Cardiac fibroblast (primary cell): ENCODE data around the gene MTRR.

ENCODE experiments used
- DNase-seq, 2 donors: peaks; one replicate each; pipeline versions ENCODE4 v3.0.0 to v3.0.0-alpha.2; 2010; ENCODE audit warnings: low read depth in 2 of 2
- H3K4me3 ChIP-seq, 2 donors: replicated peaks in 1 of 2; 1 replicate in 1 of 2; 2 replicates in 1 of 2; pipeline ENCODE4 v1.5.1; 2011; ENCODE audit warnings: low read depth in 2 of 2, low read length in 2 of 2, mild to moderate bottlenecking in 2 of 2, moderate library complexity in 1 of 2
- CTCF ChIP-seq: IDR thresholded peaks from one replicate; pipeline ENCODE4 v1.5.1; 2011; ENCODE audit warnings: low read depth, mild to moderate bottlenecking, low read length, inconsistent platforms

The MTRR gene

DNA sequence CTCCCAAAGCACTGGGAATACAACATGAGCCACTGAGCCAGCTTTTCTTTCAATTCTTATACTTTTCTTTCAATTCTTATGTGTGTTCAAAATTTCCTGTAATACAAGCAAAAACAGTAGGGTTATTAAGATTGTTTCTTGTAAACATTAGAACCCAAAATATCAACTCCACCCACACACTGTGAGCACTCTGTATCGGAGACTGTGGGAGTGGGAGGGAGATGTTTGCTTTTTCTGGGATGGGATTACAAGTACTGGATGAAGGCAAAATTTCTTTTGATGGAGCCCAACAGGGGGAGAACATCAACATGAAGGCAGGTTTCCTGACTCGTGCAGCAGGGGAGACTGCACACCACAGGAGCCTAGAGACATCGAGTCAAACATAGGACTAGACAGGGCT, 13.3 kb upstream of the MTRR start:
- H3K4me3 ChIP-seq = no peak overlapping the region
- no peak for DNase-seq
- no peak for TF ChIP-seq CTCF

GRCh38 chr5:7856855-7857254, 12.1 kb upstream of the MTRR start:
- peak; percentile 77 for TF ChIP-seq CTCF
- peak; percentile 60 to 66 for DNase-seq
- no peak overlapping the region for H3K4me3 ChIP-seq

DNA sequence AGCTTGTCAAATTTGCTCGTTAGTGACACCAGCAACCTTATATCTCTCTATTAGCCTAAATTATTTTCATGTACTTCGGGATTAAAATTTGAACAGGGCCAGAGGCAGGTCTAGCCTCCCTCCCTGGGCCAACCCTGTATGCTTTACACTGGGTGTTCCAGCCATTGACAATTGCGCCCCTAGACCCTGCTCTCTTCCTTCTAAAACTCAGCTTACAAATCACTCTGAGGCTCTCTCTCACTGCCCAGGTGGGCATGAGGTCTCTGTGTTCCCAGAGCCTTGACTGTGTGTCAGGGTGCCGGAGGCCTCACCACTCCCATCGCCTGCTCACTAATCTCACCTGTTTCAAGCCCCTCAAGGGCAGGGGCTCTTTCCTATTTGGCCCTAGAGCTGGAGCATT, 11.6 kb upstream of the MTRR start:
- no peak for DNase-seq
- no peak for TF ChIP-seq CTCF
- no peak overlapping the region for H3K4me3 ChIP-seq

DNA sequence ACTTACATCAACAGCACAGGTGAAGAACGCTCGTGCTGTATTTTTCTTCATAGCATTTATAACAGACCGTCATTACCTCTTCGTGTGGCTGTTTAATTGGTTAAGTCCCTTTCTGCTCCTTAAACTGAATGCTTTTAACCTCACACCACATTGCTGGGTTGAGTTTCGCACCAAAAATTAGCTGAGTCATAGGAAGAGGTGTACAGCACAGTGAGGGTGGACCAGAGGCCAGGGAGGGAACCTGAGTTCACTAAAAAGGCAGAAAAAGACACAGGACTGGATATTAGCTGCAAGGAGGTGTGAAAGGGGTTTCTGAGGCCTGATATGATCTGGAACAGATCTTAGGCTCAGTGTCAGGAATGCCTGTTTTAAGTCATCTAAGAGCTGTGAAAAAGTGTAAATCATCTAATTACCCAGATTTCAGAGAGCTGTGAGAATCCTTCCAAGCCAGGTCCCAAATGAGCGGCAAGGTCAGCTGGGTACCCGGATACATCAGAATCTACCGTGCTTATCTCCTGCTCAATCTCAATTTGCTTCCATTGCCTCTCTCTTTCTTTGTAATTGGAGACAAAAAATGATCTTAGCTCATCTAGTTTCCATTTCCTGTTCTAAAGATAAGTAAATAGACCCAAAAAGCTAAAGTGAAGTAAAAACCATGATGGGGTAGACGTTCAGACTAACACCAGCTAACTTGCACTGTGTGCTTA, 10.9 kb upstream of the MTRR start:
- no peak for TF ChIP-seq CTCF
- H3K4me3 ChIP-seq = no peak overlapping the region
- DNase-seq = no peak

DNA sequence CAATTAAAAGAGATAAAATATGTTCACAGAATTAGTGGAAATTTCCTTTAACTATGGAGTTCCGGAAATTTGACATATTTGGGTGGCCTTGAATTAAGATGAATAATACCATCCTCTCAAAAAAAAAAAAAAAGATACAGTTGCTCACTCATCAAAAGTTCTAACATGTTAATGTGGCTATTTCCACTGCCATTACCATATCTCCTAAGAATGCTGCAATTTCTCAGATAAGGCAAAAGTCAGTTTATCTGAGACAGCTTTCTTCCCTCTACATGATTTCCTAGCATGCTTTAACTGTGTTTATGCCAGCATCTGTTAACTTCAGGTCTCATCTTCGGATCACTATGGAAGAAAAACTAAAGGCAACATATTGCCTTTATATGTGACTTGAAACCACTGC, 2.8 kb upstream of the MTRR start:
- H3K4me3 ChIP-seq = no peak overlapping the region

GRCh38 chr5:7867260-7867659, 1.7 kb upstream of the MTRR start:
- DNase-seq = no peak
- TF ChIP-seq CTCF = no peak
- no peak overlapping the region for H3K4me3 ChIP-seq

More for the DNA sequence above, 2.8 kb upstream of the MTRR start:
- DNase-seq = no peak
- TF ChIP-seq CTCF = no peak

DNA sequence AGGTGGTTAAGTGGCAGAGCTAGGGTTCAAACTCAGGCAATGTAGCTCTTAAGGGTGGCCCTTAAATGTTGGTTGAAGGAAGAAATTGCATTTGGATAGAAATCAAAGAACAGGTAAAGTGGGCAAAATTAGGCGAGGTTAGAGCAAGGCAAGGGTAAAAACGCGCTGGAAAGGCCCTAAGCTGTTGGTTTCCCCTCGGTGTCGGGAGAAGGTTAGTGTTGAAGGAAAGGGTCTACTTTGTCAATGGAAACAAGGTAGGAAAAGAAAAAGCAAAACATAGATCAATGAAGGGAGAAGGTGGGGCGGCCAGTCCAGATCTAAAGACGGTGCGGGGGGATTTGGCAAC, 548 bp upstream of the MTRR start:
- no peak for TF ChIP-seq CTCF

More for the DNA sequence above, 548 bp upstream of the MTRR start:
- DNase-seq = peak in 1 of 2 donors; percentile 13
- H3K4me3 ChIP-seq = peak overlapping the region; percentile 81 to 91
